Esophagus muscularis mucosa (tissue), 4 donors: Measurements from ENCODE around the gene SAMD7.

Experiments used
- CTCF ChIP-seq, 3 experiments: fragments of 200-600 bp in 2 of 3; fragments of 450-650 bp in 1 of 3; sonication (generic) in 2 of 3; IDR thresholded peaks; one replicate each; pipeline ENCODE4 v1.5.1; 2017 to 2019; ENCODE audit warnings: antibody characterized with exemption in 3 of 3, mild to moderate bottlenecking in 2 of 3, moderate library complexity in 1 of 3
- EP300 ChIP-seq: sonication (generic); formaldehyde crosslinking; IDR thresholded peaks from one replicate; pipeline ENCODE4 v1.6.1; 2017; ENCODE audit warnings: antibody characterized with exemption
- POLR2A ChIP-seq: fragments of 450-650 bp; IDR thresholded peaks from one replicate; pipeline ENCODE4 v1.6.1; 2017; ENCODE audit warnings: antibody characterized with exemption, moderate library complexity, mild to moderate bottlenecking, low read depth
- POLR2AphosphoS5 ChIP-seq, 2 donors: sonication (generic); formaldehyde crosslinking; IDR thresholded peaks; one replicate each; pipeline ENCODE4 v1.6.1; 2017; ENCODE audit warnings: antibody characterized with exemption in 2 of 2

GRCh38 chr3:169965562-169966427 lies 54.4 kb downstream of the SAMD7 start:
- TF ChIP-seq POLR2A (no peak), CTCF (IDR thresholded peaks at IDR 0.05) (no peak), POLR2AphosphoS5 (IDR thresholded peaks at IDR 0.05) (no peak), EP300 (no peak)
